Endothelial cell (in vitro differentiated cells): ENCODE results near the gene FAT4. TPM values are rescaled to one million over a fixed set of nuclear protein-coding genes. Genes with fewer than 3 reads are reported as not detected.

Experiments
- DNase-seq: peaks from one replicate; pipeline ENCODE4 v3.0.0; 2021; ENCODE audit warnings: low spot score
- H3K27ac Mint-ChIP-seq: one replicate; pipeline ENCODE4 v1.8.0; 2021; ENCODE audit warnings: mixed read lengths, inconsistent platforms; ENCODE audit not compliant: unreplicated experiment
- H3K27me3 Mint-ChIP-seq: one replicate; pipeline ENCODE4 v1.8.0; 2021; ENCODE audit warnings: mild to moderate bottlenecking, moderate library complexity, mixed read lengths, inconsistent platforms; ENCODE audit not compliant: unreplicated experiment
- H3K36me3 Mint-ChIP-seq: one replicate; pipeline ENCODE4 v1.8.0; 2021; ENCODE audit warnings: mild to moderate bottlenecking, low read depth, mixed read lengths, inconsistent platforms; ENCODE audit not compliant: unreplicated experiment
- H3K4me1 Mint-ChIP-seq: one replicate; pipeline ENCODE4 v1.8.0; 2021; ENCODE audit warnings: mild to moderate bottlenecking, mixed read lengths, inconsistent platforms; ENCODE audit not compliant: unreplicated experiment
- H3K4me3 Mint-ChIP-seq: one replicate; pipeline ENCODE4 v1.8.0; 2021; ENCODE audit warnings: mild to moderate bottlenecking, mixed read lengths, inconsistent platforms; ENCODE audit not compliant: unreplicated experiment
- H3K9me3 Mint-ChIP-seq: one replicate; pipeline ENCODE4 v1.8.0; 2021; ENCODE audit warnings: mixed read lengths, inconsistent platforms; ENCODE audit not compliant: unreplicated experiment
- long read RNA-seq: library from polyadenylated mRNA; unstranded; transcript quantifications from one replicate; pipeline ENCODE4 v2.0.0, GENCODE V29; 2020; ENCODE audit not compliant: unreplicated experiment
- total RNA-seq: library from RNA; stranded (reverse); fragmentation: NEBNext Ultra II Directional; extraction: Animal tissue kit (Norgen Biotek cat#: 25700); gene quantifications from one replicate; pipeline ENCODE4 v1.2.1, GENCODE V29; 2021; ENCODE audit not compliant: unreplicated experiment
- TF ChIP-seq, protein P1 (sequence below): fragments of 200-600 bp; sonication (generic); IDR thresholded peaks from one replicate; pipeline ENCODE4 v1.5.0; 2021; ENCODE audit warnings: antibody characterized with exemption; ENCODE audit not compliant: unreplicated experiment

Gene FAT4, protein sequence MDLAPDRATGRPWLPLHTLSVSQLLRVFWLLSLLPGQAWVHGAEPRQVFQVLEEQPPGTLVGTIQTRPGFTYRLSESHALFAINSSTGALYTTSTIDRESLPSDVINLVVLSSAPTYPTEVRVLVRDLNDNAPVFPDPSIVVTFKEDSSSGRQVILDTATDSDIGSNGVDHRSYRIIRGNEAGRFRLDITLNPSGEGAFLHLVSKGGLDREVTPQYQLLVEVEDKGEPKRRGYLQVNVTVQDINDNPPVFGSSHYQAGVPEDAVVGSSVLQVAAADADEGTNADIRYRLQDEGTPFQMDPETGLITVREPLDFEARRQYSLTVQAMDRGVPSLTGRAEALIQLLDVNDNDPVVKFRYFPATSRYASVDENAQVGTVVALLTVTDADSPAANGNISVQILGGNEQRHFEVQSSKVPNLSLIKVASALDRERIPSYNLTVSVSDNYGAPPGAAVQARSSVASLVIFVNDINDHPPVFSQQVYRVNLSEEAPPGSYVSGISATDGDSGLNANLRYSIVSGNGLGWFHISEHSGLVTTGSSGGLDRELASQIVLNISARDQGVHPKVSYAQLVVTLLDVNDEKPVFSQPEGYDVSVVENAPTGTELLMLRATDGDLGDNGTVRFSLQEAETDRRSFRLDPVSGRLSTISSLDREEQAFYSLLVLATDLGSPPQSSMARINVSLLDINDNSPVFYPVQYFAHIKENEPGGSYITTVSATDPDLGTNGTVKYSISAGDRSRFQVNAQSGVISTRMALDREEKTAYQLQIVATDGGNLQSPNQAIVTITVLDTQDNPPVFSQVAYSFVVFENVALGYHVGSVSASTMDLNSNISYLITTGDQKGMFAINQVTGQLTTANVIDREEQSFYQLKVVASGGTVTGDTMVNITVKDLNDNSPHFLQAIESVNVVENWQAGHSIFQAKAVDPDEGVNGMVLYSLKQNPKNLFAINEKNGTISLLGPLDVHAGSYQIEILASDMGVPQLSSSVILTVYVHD (N-terminal part only)
- 92.8 TPM for total RNA-seq
- long read RNA-seq, partial matches to known transcripts: 1 of 2 reads
- long read RNA-seq, other reads (novel, unspliced or antisense): 1 of 2 reads

DNA sequence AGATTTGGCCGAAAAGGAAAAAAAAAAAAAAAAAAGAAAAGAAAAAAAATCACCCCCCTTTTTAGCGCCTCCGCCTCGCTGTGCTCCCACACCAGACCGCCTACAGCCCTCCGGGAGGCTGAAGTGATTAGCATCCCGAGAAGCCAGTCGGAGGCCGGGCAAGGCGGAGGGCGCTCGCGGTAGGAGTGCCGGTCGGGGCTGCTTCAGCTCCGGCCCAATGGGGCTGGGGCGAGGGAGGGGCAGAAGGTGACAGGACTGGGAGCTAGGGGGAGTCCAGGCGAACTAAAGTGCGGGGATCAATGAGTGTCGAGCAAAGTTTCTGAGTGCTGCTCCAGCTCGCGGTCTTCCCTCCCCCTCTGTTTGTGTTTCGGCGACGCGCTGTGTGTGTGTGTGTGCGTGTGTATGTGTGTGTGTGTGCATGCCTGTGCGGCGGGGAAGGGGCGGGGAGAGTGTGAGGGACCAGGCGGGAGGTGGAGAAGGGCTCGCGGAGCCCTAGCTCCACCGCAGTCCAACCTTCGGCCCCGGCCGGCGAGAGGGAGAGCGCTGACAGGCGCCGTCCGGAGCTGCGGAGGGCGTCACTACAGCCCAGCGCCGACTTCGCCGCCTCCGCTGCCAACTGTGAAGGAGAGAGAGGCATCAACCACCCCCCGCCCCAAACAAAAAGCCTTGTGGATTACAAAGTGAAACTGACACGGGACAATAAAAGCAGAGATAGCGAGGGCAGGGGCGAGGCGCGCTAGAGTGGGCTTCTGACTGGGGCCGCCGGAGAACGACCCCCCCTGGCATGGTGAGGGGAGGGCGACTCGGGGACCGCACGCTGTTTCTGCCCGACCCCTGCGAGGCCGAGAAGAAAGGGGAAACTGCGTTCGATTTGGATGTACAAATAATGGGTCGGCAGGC lies at the start of gene FAT4:
TSS of gene FAT4 (plus strand) at position 280 of the 900 bp plus-strand sequence. CDS start 1,457 bp downstream, outside the sequence.
- H3K27me3 Mint-ChIP-seq: peaks cover 23% of the 10 kb centered on the region
- DNase-seq: peak; percentile 95
- no peaks in the 10 kb centered on the region for H3K9me3 Mint-ChIP-seq
- H3K4me1 Mint-ChIP-seq: peaks cover 41% of the 10 kb centered on the region
- peak within 1 kb of the TSS; percentile 97 for H3K27ac Mint-ChIP-seq
- H3K4me3 Mint-ChIP-seq: peak within 1 kb of the TSS; percentile 100
- peaks cover 46% of the 10 kb centered on the region for H3K36me3 Mint-ChIP-seq
- TF ChIP-seq, protein P1, sequence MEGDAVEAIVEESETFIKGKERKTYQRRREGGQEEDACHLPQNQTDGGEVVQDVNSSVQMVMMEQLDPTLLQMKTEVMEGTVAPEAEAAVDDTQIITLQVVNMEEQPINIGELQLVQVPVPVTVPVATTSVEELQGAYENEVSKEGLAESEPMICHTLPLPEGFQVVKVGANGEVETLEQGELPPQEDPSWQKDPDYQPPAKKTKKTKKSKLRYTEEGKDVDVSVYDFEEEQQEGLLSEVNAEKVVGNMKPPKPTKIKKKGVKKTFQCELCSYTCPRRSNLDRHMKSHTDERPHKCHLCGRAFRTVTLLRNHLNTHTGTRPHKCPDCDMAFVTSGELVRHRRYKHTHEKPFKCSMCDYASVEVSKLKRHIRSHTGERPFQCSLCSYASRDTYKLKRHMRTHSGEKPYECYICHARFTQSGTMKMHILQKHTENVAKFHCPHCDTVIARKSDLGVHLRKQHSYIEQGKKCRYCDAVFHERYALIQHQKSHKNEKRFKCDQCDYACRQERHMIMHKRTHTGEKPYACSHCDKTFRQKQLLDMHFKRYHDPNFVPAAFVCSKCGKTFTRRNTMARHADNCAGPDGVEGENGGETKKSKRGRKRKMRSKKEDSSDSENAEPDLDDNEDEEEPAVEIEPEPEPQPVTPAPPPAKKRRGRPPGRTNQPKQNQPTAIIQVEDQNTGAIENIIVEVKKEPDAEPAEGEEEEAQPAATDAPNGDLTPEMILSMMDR: no peak

DNA sequence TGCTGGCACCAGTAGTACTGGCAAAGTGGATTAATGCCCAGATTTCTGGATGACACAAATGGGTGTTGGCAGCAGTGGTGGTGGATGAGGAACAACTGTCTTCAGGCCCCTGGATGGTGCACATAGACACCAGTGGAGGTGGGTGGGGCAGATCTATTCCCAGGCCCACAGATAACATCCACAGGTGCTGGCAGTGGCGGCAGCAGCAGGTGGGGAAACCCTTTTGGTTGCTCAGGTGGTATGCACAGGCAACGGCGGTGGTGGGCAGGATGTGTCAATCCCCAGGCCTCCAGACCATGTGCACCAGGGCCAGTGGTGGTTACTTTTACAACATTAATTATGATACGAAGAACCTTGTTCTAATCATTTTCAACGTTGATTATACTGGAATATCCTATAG lies 48.9 kb upstream of the FAT4 start:
- Mint-ChIP-seq H3K27ac (no peak overlapping the region), H3K27me3 (no peaks in the 10 kb centered on the region), H3K4me3 (no peak overlapping the region), H3K4me1 (peaks cover 10% of the 10 kb centered on the region), H3K9me3 (no peaks in the 10 kb centered on the region), H3K36me3 (no peaks in the 10 kb centered on the region)
- DNase-seq: no peak
- TF ChIP-seq, protein P1: no peak

DNA sequence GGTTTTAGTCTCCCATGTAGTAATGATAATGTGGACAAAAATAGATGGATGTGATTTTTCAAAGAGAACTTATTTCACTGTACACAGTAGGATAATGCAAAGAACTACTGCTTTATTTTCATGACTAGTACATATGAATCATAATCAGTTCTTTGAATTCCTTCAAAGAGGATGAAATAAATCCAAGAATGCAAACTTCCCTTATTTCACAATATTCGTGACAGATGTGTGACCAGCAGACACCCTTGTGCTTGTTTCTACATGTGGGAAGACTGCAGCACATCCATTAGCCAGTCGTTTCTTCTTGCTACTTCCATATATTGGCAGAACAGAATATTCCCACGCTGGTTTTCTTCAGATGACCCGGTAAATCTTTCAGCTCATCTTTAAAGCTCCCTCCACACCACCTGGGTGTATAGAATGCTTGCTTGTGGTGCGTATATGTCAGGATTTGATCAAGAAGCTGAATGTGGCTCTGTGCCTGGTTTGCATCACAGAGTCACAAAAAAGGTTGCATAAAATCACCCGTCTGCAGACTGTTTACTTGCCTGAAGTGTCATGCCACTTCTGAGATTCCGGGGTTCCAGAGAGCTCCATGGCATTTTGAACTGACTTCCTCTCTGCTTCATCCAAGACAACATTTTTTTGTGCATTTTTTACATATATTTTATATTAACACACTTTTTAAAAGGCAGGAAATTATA lies 47.7 kb upstream of the FAT4 start:
- H3K27ac Mint-ChIP-seq: no peak overlapping the region
- TF ChIP-seq, protein P1: no peak
- H3K27me3 Mint-ChIP-seq: no peaks in the 10 kb centered on the region
- no peaks in the 10 kb centered on the region for H3K36me3 Mint-ChIP-seq
- H3K4me3 Mint-ChIP-seq: no peak overlapping the region
- H3K9me3 Mint-ChIP-seq: no peaks in the 10 kb centered on the region
- H3K4me1 Mint-ChIP-seq: peaks cover 10% of the 10 kb centered on the region
- no peak for DNase-seq

DNA sequence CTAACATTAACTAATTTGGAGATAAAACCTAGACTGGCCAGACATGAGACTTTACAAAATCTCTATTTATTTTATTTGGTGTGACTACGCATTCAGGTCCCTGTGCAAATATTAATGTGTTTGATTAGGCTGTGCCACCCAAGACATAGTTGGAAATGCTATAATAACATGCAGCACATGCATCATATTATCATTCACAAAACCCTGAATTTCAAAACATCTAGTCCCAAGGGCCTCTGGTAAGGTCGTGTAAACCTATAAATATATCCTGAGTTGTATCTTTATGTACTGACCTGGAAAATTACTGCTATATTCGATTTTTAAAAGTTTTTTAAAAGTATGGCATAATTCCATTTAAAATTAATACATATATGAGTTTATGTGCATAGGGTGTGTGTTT lies 47.1 kb upstream of the FAT4 start:
- H3K4me3 Mint-ChIP-seq: no peak overlapping the region
- no peaks in the 10 kb centered on the region for H3K9me3 Mint-ChIP-seq
- H3K27me3 Mint-ChIP-seq: no peaks in the 10 kb centered on the region
- peaks cover 10% of the 10 kb centered on the region for H3K4me1 Mint-ChIP-seq
- DNase-seq: no peak
- no peaks in the 10 kb centered on the region for H3K36me3 Mint-ChIP-seq
- TF ChIP-seq, protein P1: no peak
- no peak overlapping the region for H3K27ac Mint-ChIP-seq
